ENCODE data around the gene SARM1. TPM values are rescaled to one million over a fixed set of nuclear protein-coding genes. Genes with fewer than 3 reads are reported as not detected.

SARM1 gene
- total RNA-seq, 1 experiment from 2014 or later: 32.8 TPM

DNA sequence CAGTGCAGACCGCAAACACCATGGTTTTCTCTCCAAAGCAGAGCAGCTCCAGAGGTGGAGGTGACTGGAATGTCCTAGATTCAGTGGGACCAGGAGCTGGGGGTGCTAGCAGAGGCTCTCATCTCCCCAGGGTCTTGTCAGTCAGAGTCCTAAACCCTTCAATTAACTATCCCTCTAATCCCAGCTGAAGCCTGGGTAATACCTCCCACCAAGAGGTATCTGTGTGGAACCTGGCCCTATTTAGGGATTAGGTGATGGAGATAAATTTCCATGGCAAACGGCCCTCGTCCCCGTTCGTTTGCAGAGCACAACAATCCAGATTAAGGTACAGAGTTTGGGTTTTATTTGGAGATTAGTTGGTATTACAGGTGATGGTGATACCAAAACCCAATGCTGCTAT is 8.3 kb upstream of the SARM1 start:
- H3K36me3 Mint-ChIP-seq (ENCODE audit: insufficient read depth, unreplicated experiment): peaks cover 72% of the 10 kb centered on the region
- H3K27me3 ChIP-seq (replicated peaks; ENCODE audit: control insufficient read depth, insufficient read depth, low read length): no peaks in the 10 kb centered on the region
- intact Hi-C loops (cut with micrococcal nuclease; ENCODE audit: unreplicated experiment): loop anchor here (10.0 kb wide), 1 partner anchor 182 kb away; no protein-coding TSS in a partner anchor
- H3K9me3 Mint-ChIP-seq (ENCODE audit: unreplicated experiment): no peaks in the 10 kb centered on the region
- TF ChIP-seq, protein P1, sequence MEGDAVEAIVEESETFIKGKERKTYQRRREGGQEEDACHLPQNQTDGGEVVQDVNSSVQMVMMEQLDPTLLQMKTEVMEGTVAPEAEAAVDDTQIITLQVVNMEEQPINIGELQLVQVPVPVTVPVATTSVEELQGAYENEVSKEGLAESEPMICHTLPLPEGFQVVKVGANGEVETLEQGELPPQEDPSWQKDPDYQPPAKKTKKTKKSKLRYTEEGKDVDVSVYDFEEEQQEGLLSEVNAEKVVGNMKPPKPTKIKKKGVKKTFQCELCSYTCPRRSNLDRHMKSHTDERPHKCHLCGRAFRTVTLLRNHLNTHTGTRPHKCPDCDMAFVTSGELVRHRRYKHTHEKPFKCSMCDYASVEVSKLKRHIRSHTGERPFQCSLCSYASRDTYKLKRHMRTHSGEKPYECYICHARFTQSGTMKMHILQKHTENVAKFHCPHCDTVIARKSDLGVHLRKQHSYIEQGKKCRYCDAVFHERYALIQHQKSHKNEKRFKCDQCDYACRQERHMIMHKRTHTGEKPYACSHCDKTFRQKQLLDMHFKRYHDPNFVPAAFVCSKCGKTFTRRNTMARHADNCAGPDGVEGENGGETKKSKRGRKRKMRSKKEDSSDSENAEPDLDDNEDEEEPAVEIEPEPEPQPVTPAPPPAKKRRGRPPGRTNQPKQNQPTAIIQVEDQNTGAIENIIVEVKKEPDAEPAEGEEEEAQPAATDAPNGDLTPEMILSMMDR (IDR thresholded peaks at IDR 0.05; ENCODE audit: insufficient read depth in 1 of 2, low read depth in 1 of 2, low read length in 1 of 2, severe bottlenecking in 1 of 2, unreplicated experiment in 1 of 2): no peak
- no peak overlapping the region for H3K4me3 ChIP-seq (ENCODE audit: low read depth, low read length)
- POLR2A ChIA-PET: interaction anchor here (2.9 kb wide), 1 partner anchor 27 kb away, joined by 10 read pairs; the partner anchor contains the start of genes IFT20 and TNFAIP1
- BruUV-seq (replicated peaks): no TSS peak
- H3K36me3 ChIP-seq (ENCODE audit: control insufficient read depth, insufficient read depth, low read length): peaks cover 26% of the 10 kb centered on the region
- no peaks in the 10 kb centered on the region for H3K27me3 Mint-ChIP-seq (ENCODE audit: insufficient read depth, unreplicated experiment)
- peaks cover 19% of the 10 kb centered on the region for H3K4me1 ChIP-seq
- H3K4me1 Mint-ChIP-seq (ENCODE audit: low read depth, unreplicated experiment): peaks cover 17% of the 10 kb centered on the region
- H3K27ac Mint-ChIP-seq (ENCODE audit: unreplicated experiment): no peak overlapping the region
- CTCF ChIA-PET: interaction anchor here (1.2 kb wide), 1 partner anchor 27 kb away, joined by 3 read pairs; the partner anchor contains the start of gene TNFAIP1
- no peaks in the 10 kb centered on the region for H3K9me3 ChIP-seq
- H3K4me3 Mint-ChIP-seq (ENCODE audit: unreplicated experiment): no peak overlapping the region
- DNase-seq: no peak

DNA sequence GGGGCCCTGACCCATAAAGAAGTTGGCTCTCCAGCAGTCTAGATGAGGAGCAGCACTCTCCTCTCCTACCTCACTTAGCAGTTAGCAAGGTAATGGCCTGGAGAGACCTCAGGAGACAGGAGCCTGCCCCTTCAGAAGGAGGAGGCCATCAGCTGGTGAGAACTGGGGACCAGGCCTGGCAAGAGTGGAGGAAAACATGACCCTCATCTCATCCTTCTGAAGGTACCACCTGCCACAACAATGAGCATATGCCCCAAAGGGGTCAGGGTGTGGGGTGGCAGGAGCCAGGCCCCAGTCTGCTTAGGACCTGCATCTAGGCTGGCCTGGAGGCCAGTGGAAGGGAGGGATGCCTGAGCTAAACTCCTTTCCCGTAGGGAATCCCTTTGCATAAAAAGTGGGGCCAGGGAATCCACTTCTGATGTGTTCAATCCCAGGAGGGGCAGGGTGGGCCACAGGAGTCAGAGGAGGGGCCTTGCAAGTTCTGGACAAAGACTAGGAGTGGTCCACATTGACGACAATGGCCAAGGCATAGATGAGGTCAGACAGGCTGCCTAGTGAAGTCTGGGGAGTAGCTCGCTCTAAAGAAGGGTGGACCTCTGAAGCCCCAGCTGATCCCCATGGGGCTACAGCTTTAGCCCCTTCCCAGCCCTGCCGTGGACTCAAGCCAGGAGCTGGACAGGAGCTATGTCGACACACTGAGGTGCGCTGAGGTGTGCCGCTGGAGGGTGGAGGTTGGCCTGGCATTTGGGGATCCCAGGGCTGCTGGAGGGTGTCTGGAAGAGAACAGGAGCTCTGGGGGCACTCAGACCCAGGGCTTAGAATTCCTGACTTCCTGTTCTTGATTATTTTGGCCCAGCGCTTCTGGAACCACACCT is 7.5 kb upstream of the SARM1 start:
- Histone ChIP-seq H3K27me3 (replicated peaks; ENCODE audit: control insufficient read depth, insufficient read depth, low read length) (no peaks in the 10 kb centered on the region), H3K4me1 (peaks cover 23% of the 10 kb centered on the region), H3K36me3 (ENCODE audit: control insufficient read depth, insufficient read depth, low read length) (peaks cover 29% of the 10 kb centered on the region), H3K9me3 (no peaks in the 10 kb centered on the region), H3K4me3 (ENCODE audit: low read depth, low read length) (no peak overlapping the region)
- Mint-ChIP-seq H3K27ac (ENCODE audit: unreplicated experiment) (no peak overlapping the region), H3K4me3 (ENCODE audit: unreplicated experiment) (no peak overlapping the region), H3K36me3 (ENCODE audit: insufficient read depth, unreplicated experiment) (peaks cover 69% of the 10 kb centered on the region), H3K27me3 (ENCODE audit: insufficient read depth, unreplicated experiment) (no peaks in the 10 kb centered on the region), H3K4me1 (ENCODE audit: low read depth, unreplicated experiment) (peaks cover 19% of the 10 kb centered on the region), H3K9me3 (ENCODE audit: unreplicated experiment) (no peaks in the 10 kb centered on the region)
- TF ChIP-seq, protein P1 (IDR thresholded peaks at IDR 0.05; ENCODE audit: insufficient read depth in 1 of 2, low read depth in 1 of 2, low read length in 1 of 2, severe bottlenecking in 1 of 2, unreplicated experiment in 1 of 2): no peak
- DNase-seq: no peak
- BruUV-seq (replicated peaks): no TSS peak
- intact Hi-C loops (cut with micrococcal nuclease; ENCODE audit: unreplicated experiment): loop anchor here (10.0 kb wide), 1 partner anchor 181 kb away; no protein-coding TSS in a partner anchor
- ChIA-PET POLR2A (interaction anchor here (0.7 to 2.9 kb wide), 2 partner anchors 17 to 28 kb away, joined by 3 to 10 read pairs; partner anchors contain the start of genes IFT20 and TNFAIP1), CTCF (interaction anchor here (1.2 kb wide), 1 partner anchor 28 kb away, joined by 3 read pairs; the partner anchor contains the start of gene TNFAIP1)

DNA sequence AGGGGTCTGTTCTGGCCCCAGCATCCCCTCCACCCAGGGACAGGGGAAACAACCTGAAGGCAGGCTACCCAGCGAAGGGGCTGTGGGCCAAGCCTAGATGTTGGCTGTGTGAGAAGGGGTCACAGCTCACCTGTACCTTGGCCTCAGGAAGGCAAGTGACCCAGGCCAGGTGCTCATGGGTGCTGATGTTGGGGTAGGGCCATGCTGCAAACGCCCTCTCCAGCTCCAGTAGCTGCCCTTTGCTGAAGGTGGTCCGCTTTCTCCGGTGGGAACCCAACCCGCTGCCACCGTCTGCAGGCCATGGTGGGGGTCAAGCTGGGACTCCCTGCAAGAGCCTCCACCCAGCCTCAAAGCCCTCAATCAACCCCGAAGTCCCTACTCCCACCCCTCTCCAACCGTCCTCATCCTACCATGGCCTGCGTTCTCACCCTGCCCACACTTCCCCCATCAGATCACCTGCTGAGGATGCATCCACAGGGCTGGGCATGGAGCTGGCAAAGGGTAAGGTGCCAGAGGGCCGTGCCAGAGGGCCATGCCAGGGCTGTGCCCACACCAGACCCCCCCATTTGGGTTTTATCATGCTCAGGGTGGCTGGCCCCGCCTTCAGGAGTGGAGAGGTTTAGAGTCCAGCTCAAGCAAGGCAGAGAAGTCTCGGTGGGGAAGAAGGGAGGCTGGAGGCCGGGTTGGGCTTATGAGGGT is 6.7 kb upstream of the SARM1 start, which contains the start of gene SEBOX:
Gene SEBOX (minus strand): TSS at position 535 of the 699 bp plus-strand sequence. CDS start 48 bp downstream, at position 487.
- Histone ChIP-seq H3K36me3 (ENCODE audit: control insufficient read depth, insufficient read depth, low read length) (peaks cover 26% of the 10 kb centered on the region), H3K9me3 (no peaks in the 10 kb centered on the region), H3K4me1 (peaks cover 31% of the 10 kb centered on the region), H3K27me3 (replicated peaks; ENCODE audit: control insufficient read depth, insufficient read depth, low read length) (no peaks in the 10 kb centered on the region), H3K4me3 (ENCODE audit: low read depth, low read length) (no peak within 1 kb of the TSS)
- no peak for DNase-seq
- no TSS peak for BruUV-seq (replicated peaks)
- H3K27me3 Mint-ChIP-seq (ENCODE audit: insufficient read depth, unreplicated experiment): no peaks in the 10 kb centered on the region
- intact Hi-C loops (cut with micrococcal nuclease; ENCODE audit: unreplicated experiment): loop anchor here (10.0 kb wide), 1 partner anchor 180 kb away; no protein-coding TSS in a partner anchor
- POLR2A ChIA-PET: interaction anchor here (0.7 to 2.9 kb wide), 2 partner anchors 18 to 29 kb away, joined by 3 to 10 read pairs; partner anchors contain the start of genes IFT20 and TNFAIP1
- TF ChIP-seq, protein P1 (IDR thresholded peaks at IDR 0.05; ENCODE audit: insufficient read depth in 1 of 2, low read depth in 1 of 2, low read length in 1 of 2, severe bottlenecking in 1 of 2, unreplicated experiment in 1 of 2): no peak
- H3K4me3 Mint-ChIP-seq (ENCODE audit: unreplicated experiment): no peak within 1 kb of the TSS
- H3K36me3 Mint-ChIP-seq (ENCODE audit: insufficient read depth, unreplicated experiment): peaks cover 71% of the 10 kb centered on the region
- no peaks in the 10 kb centered on the region for H3K9me3 Mint-ChIP-seq (ENCODE audit: unreplicated experiment)
- CTCF ChIA-PET: no interaction called here
- H3K27ac Mint-ChIP-seq (ENCODE audit: unreplicated experiment): no peak within 1 kb of the TSS
- H3K4me1 Mint-ChIP-seq (ENCODE audit: low read depth, unreplicated experiment): peaks cover 27% of the 10 kb centered on the region
